ENCODE results near the gene IL17C.

The IL17C gene

DNA sequence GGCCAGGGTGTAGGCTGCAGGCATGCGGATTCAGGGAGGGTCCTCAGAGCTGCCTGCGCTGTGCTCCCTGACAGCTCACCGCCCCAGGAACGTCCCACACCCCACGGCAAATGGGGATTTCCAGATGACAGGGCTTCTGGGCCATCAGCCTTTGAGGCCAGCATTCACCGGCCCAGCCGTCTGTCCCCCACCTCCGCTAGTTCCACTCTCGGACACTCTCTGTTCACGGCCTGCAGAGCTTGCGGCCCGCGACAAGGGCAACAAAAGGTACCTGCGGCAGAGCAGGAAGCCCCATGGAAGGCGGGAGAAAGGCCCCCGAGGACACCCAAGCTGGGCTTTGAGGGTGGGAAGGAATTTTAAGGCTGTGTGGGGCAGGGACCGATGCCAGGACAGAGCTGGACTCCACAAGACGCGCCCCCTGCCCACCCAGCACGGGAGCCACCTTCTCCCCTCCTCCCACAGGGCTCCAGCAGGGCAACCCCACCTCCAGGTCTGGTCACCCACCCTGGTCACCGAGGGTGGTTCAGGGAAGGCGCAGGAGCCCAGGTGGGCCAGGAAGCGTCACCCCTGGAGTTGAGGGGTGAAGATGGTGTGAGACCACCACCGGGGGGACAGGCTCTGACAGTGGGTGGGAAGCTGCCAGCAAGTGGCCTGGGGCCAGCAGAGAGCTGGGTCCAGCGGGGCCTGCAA, 18.1 kb downstream of the IL17C start:
- no peak overlapping the region for H3K4me2 ChIP-seq (ENCODE audit: low read depth, low read length, poor library complexity, severe bottlenecking)
- TF ChIP-seq, protein P1, sequence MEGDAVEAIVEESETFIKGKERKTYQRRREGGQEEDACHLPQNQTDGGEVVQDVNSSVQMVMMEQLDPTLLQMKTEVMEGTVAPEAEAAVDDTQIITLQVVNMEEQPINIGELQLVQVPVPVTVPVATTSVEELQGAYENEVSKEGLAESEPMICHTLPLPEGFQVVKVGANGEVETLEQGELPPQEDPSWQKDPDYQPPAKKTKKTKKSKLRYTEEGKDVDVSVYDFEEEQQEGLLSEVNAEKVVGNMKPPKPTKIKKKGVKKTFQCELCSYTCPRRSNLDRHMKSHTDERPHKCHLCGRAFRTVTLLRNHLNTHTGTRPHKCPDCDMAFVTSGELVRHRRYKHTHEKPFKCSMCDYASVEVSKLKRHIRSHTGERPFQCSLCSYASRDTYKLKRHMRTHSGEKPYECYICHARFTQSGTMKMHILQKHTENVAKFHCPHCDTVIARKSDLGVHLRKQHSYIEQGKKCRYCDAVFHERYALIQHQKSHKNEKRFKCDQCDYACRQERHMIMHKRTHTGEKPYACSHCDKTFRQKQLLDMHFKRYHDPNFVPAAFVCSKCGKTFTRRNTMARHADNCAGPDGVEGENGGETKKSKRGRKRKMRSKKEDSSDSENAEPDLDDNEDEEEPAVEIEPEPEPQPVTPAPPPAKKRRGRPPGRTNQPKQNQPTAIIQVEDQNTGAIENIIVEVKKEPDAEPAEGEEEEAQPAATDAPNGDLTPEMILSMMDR (IDR thresholded peaks at IDR 0.05; ENCODE audit: insufficient read depth, low read length, poor library complexity, severe bottlenecking), result no peak
- no peak for TF ChIP-seq EZH2phosphoT487 (conservative IDR thresholded peaks at IDR 0.05; ENCODE audit: low read length)
- peaks cover 5% of the 10 kb centered on the region for H3F3A ChIP-seq (ENCODE audit: insufficient read depth)
- H3K36me3 ChIP-seq (ENCODE audit: low read length), result no peaks in the 10 kb centered on the region
- H3K4me3 ChIP-seq (ENCODE audit: insufficient read depth, low read length, poor library complexity, severe bottlenecking), result no peak overlapping the region
- H3K27me3 ChIP-seq (ENCODE audit: low read length), result no peaks in the 10 kb centered on the region
- H3K9ac ChIP-seq (ENCODE audit: low read length), result no peak overlapping the region
- H3K9me2 ChIP-seq (replicated peaks; ENCODE audit: insufficient read depth, low read length), result no peaks in the 10 kb centered on the region
- H3K79me2 ChIP-seq (ENCODE audit: insufficient read depth, low read length), result peaks cover 24% of the 10 kb centered on the region
- H4K20me1 ChIP-seq (ENCODE audit: low read depth, low read length), result 0 out of 2 replicates have a peak, but pooled peaks cover 2% of the 10 kb centered on the region
- no peak overlapping the region for H3K27ac ChIP-seq (ENCODE audit: low read depth, low read length)
- H2AFZ ChIP-seq (ENCODE audit: low read depth, low read length, severe bottlenecking), result no peak overlapping the region
- H3K9me3 ChIP-seq (ENCODE audit: insufficient read depth, low read length), result no peaks in the 10 kb centered on the region

- Histone ChIP-seq H3K4me3 (ENCODE audit: insufficient read depth, low read length, poor library complexity, severe bottlenecking) (no peak overlapping the region), H2AFZ (ENCODE audit: low read depth, low read length, severe bottlenecking) (no peak overlapping the region), H3K27me3 (ENCODE audit: low read length) (no peaks in the 10 kb centered on the region), H3K36me3 (ENCODE audit: low read length) (no peaks in the 10 kb centered on the region), H3K79me2 (ENCODE audit: insufficient read depth, low read length) (peaks cover 32% of the 10 kb centered on the region), H3K4me2 (ENCODE audit: low read depth, low read length, poor library complexity, severe bottlenecking) (no peak overlapping the region), H3K9me3 (ENCODE audit: insufficient read depth, low read length) (no peaks in the 10 kb centered on the region), H3F3A (ENCODE audit: insufficient read depth) (peaks cover 11% of the 10 kb centered on the region), H4K20me1 (ENCODE audit: low read depth, low read length) (0 out of 2 replicates have a peak, but pooled peaks cover 2% of the 10 kb centered on the region), H3K9me2 (replicated peaks; ENCODE audit: insufficient read depth, low read length) (no peaks in the 10 kb centered on the region), H3K27ac (ENCODE audit: low read depth, low read length) (no peak overlapping the region), H3K9ac (ENCODE audit: low read length) (no peak overlapping the region)
- no peak for TF ChIP-seq EZH2phosphoT487 (conservative IDR thresholded peaks at IDR 0.05; ENCODE audit: low read length)
Observed at GRCh38 chr16:88657371-88657770, 19.0 kb downstream of the IL17C start.

- no peaks in the 10 kb centered on the region for H3K9me2 ChIP-seq (replicated peaks; ENCODE audit: insufficient read depth, low read length)
- no peak overlapping the region for H2AFZ ChIP-seq (ENCODE audit: low read depth, low read length, severe bottlenecking)
- no peaks in the 10 kb centered on the region for H3K27me3 ChIP-seq (ENCODE audit: low read length)
- H3K9me3 ChIP-seq (ENCODE audit: insufficient read depth, low read length), result no peaks in the 10 kb centered on the region
- H3K4me3 ChIP-seq (ENCODE audit: insufficient read depth, low read length, poor library complexity, severe bottlenecking), result no peak overlapping the region
- no peaks in the 10 kb centered on the region for H3K36me3 ChIP-seq (ENCODE audit: low read length)
- H3K79me2 ChIP-seq (ENCODE audit: insufficient read depth, low read length), result peaks cover 36% of the 10 kb centered on the region
- 0 out of 2 replicates have a peak, but pooled peaks cover 2% of the 10 kb centered on the region for H4K20me1 ChIP-seq (ENCODE audit: low read depth, low read length)
- H3K27ac ChIP-seq (ENCODE audit: low read depth, low read length), result no peak overlapping the region
- H3K9ac ChIP-seq (ENCODE audit: low read length), result no peak overlapping the region
- no peak for TF ChIP-seq EZH2phosphoT487 (conservative IDR thresholded peaks at IDR 0.05; ENCODE audit: low read length)
- TF ChIP-seq, protein P1 (IDR thresholded peaks at IDR 0.05; ENCODE audit: insufficient read depth, low read length, poor library complexity, severe bottlenecking), result no peak
- H3F3A ChIP-seq (ENCODE audit: insufficient read depth), result peaks cover 11% of the 10 kb centered on the region
- H3K4me2 ChIP-seq (ENCODE audit: low read depth, low read length, poor library complexity, severe bottlenecking), result no peak overlapping the region
Observed at GRCh38 chr16:88658714-88659113, 20.3 kb downstream of the IL17C start.

DNA sequence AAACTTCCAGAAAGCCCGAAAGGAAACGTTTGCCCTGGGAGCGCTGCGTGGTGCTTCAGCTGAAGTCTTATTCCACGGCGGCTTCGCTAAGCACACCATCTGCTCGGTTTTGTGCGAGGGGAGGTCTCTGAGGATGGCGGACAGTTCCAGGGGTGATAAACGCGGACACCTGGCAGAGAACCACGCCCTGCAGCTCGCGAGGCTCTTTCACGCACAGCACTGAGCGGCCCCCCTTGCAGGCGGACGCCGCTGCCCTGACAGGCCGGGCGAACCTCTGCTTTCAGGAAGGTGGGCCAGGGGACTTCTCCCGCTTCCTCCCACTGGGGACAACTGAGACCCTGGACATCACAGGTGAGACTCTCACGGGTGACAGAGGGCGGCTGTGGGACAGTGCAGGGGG, 20.8 kb downstream of the IL17C start:
- Histone ChIP-seq H3K9me2 (replicated peaks; ENCODE audit: insufficient read depth, low read length) (no peaks in the 10 kb centered on the region), H3F3A (ENCODE audit: insufficient read depth) (peaks cover 11% of the 10 kb centered on the region), H3K4me3 (ENCODE audit: insufficient read depth, low read length, poor library complexity, severe bottlenecking) (no peak overlapping the region), H3K9me3 (ENCODE audit: insufficient read depth, low read length) (no peaks in the 10 kb centered on the region), H3K4me2 (ENCODE audit: low read depth, low read length, poor library complexity, severe bottlenecking) (no peak overlapping the region), H2AFZ (ENCODE audit: low read depth, low read length, severe bottlenecking) (no peak overlapping the region), H3K36me3 (ENCODE audit: low read length) (no peaks in the 10 kb centered on the region), H4K20me1 (ENCODE audit: low read depth, low read length) (0 out of 2 replicates have a peak, but pooled peaks cover 2% of the 10 kb centered on the region), H3K27ac (ENCODE audit: low read depth, low read length) (no peak overlapping the region), H3K9ac (ENCODE audit: low read length) (no peak overlapping the region), H3K27me3 (ENCODE audit: low read length) (no peaks in the 10 kb centered on the region), H3K79me2 (ENCODE audit: insufficient read depth, low read length) (peaks cover 36% of the 10 kb centered on the region)
- TF ChIP-seq, protein P1 (IDR thresholded peaks at IDR 0.05; ENCODE audit: insufficient read depth, low read length, poor library complexity, severe bottlenecking), result no peak
- TF ChIP-seq EZH2phosphoT487 (conservative IDR thresholded peaks at IDR 0.05; ENCODE audit: low read length), result no peak

Measured in SU-DHL-6 (cell line).